OCI-LY1 (cell line): Measurements from ENCODE around the gene L3MBTL4.

ENCODE experiments used
- H2AFZ ChIP-seq: fragments of 200-600 bp; sonication (generic), shearing (Covaris generic); 2 replicates; pipeline ENCODE4 v1.6.0; 2014; ENCODE audit warnings: antibody characterized with exemption, mild to moderate bottlenecking, low read length
- H3F3A ChIP-seq: fragments of 200-600 bp; sonication (generic), shearing (Covaris generic); 2 replicates; pipeline ENCODE4 v1.6.0; 2014; ENCODE audit warnings: mild to moderate bottlenecking, antibody characterized with exemption, low read length, moderate library complexity; ENCODE audit not compliant: insufficient read depth
- H3K27ac ChIP-seq: fragments of 200-600 bp; sonication (generic); 2 replicates; pipeline ENCODE4 v1.5.1; 2014; ENCODE audit warnings: low read length, mixed run types, mild to moderate bottlenecking, low read depth; ENCODE audit not compliant: poor library complexity, severe bottlenecking
- H3K27me3 ChIP-seq: fragments of 200-600 bp; sonication (generic); 2 replicates; pipeline ENCODE4 v1.6.0; 2014; ENCODE audit warnings: antibody characterized with exemption, mild to moderate bottlenecking, low read length, moderate library complexity; ENCODE audit not compliant: insufficient read depth
- H3K36me3 ChIP-seq: fragments of 200-600 bp; sonication (generic); 2 replicates; pipeline ENCODE4 v1.6.1; 2014; ENCODE audit warnings: mild to moderate bottlenecking, antibody characterized with exemption, low read length, moderate library complexity, mixed read lengths; ENCODE audit not compliant: insufficient read depth
- H3K4me1 ChIP-seq: fragments of 200-600 bp; sonication (generic); 2 replicates; pipeline ENCODE4 v1.5.1; 2014; ENCODE audit warnings: mild to moderate bottlenecking, low read length, moderate library complexity; ENCODE audit not compliant: insufficient read depth, severe bottlenecking
- H3K4me2 ChIP-seq: fragments of 200-600 bp; sonication (generic), shearing (Covaris generic); 2 replicates; pipeline ENCODE4 v1.6.1; 2014; ENCODE audit warnings: low read length
- H3K4me3 ChIP-seq: fragments of 200-600 bp; sonication (generic); 2 replicates; pipeline ENCODE4 v1.5.1; 2014; ENCODE audit warnings: low read length, low read depth, mild to moderate bottlenecking, mixed read lengths; ENCODE audit not compliant: poor library complexity, severe bottlenecking
- H3K79me2 ChIP-seq: fragments of 200-600 bp; shearing (Covaris generic); 2 replicates; pipeline ENCODE4 v1.6.1; 2016; ENCODE audit warnings: mixed run types, low read length, mixed read lengths; ENCODE audit not compliant: insufficient read depth
- H3K9ac ChIP-seq: fragments of 200-600 bp; sonication (generic), shearing (Covaris generic); 2 replicates; pipeline ENCODE4 v1.6.1; 2014; ENCODE audit warnings: mild to moderate bottlenecking, low read length, mixed read lengths
- H3K9me2 ChIP-seq: fragments of 200-600 bp; sonication (generic), shearing (Covaris generic); 2 replicates; pipeline ENCODE4 v1.6.1; 2014; ENCODE audit warnings: low read depth, mild to moderate bottlenecking, low read length, mixed read lengths
- H3K9me3 ChIP-seq: fragments of 200-600 bp; shearing (Covaris generic); 2 replicates; pipeline ENCODE4 v1.6.1; 2014; ENCODE audit warnings: low read length, mixed read lengths
- H4K20me1 ChIP-seq: fragments of 200-600 bp; sonication (generic), shearing (Covaris generic); 2 replicates; pipeline ENCODE4 v1.6.0; 2016; ENCODE audit warnings: mild to moderate bottlenecking, low read length; ENCODE audit not compliant: insufficient read depth
- CTCF ChIP-seq: fragments of 200-600 bp; sonication (generic), shearing (Covaris generic); IDR thresholded peaks from 2 replicates; pipeline ENCODE4 v1.5.1; 2017; ENCODE audit warnings: mild to moderate bottlenecking, antibody characterized with exemption, low read length, moderate library complexity, mixed read lengths
- EZH2 ChIP-seq: fragments of 200-600 bp; sonication (generic), shearing (Covaris generic); IDR thresholded peaks from 2 replicates; pipeline ENCODE4 v1.8.0; 2017; ENCODE audit warnings: borderline replicate concordance, mixed run types, mild to moderate bottlenecking, antibody characterized with exemption, low read length, moderate library complexity, mixed read lengths

The L3MBTL4 gene

DNA sequence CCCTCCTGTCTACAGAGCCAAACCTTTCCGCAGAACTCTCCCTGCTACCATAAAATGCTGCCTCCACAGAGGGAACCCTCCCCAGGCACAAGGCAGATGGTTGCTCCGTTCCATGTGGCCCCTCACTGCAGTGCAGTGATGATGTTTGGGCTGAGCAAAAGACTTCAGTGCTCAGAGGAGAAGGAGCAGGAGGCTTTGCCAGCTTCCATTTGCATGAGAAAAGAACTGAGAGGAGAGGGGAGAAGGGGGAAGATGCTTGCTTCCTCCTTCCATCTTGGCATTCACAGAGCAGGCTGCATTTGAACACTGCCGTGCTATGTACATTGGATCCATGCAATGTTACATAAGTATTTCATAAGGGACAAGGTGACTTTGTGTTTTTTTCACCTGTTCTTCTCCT is 472.8 kb downstream of the L3MBTL4 start:
- no peak overlapping the region for H3K4me3 ChIP-seq
- H3K9me3 ChIP-seq, result no peaks in the 10 kb centered on the region
- H3K27ac ChIP-seq, result no peak overlapping the region
- no peak overlapping the region for H3K4me2 ChIP-seq
- no peaks in the 10 kb centered on the region for H3K4me1 ChIP-seq
- no peaks in the 10 kb centered on the region for H3K36me3 ChIP-seq
- no peaks in the 10 kb centered on the region for H3F3A ChIP-seq
- TF ChIP-seq CTCF (no peak), EZH2 (no peak)
- no peaks in the 10 kb centered on the region for H3K79me2 ChIP-seq
- no peaks in the 10 kb centered on the region for H4K20me1 ChIP-seq
- H3K9ac ChIP-seq, result no peak overlapping the region
- no peak overlapping the region for H2AFZ ChIP-seq
- H3K27me3 ChIP-seq, result no peaks in the 10 kb centered on the region
- H3K9me2 ChIP-seq, result no peaks in the 10 kb centered on the region

DNA sequence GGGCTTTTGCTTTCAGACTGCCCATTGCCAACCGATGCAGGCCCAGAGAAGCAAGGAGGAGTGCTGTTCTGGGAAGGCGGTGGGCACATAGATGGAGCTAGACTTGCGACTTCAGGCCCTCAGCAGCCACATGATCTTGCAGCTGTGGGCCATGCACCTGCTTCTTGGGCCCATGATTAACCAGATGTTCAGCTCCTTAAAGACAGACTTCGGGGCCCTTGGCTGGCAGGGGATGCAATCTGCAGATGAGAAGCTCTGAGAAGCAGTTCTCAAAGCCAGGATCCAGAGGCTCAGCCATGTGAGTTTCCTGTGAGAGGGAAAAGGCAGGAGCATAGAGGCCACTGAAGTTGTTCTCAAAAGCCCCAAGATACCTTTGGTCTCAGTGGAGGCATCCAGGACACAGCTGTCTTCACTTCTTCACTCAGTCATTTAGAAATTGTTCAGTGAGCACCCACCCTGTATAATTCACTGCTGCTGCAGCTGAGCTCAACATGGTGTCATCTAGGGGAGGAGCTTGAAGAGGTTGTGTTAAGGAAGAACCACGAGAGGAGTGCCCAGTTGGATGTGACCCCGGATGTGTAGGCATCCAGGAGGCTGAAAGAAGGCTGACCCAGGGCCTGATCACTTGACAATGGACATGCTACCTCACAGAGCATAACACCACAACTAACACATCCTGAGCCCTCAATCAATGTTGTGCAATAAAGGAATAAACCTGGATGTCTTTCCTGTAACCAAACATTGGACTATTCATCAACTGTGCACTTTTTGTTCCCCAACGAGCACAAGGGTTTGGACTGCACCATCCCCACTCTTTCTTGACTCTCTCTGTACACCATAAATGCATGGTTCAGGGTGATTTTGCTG is 474.7 kb downstream of the L3MBTL4 start:
- Histone ChIP-seq H3K9me3 (no peaks in the 10 kb centered on the region), H2AFZ (no peak overlapping the region), H3K79me2 (no peaks in the 10 kb centered on the region), H3K4me1 (no peaks in the 10 kb centered on the region), H3K4me3 (no peak overlapping the region), H3K27ac (no peak overlapping the region), H3K9ac (no peak overlapping the region), H3K27me3 (no peaks in the 10 kb centered on the region), H3K9me2 (no peaks in the 10 kb centered on the region), H3K4me2 (no peak overlapping the region), H3K36me3 (no peaks in the 10 kb centered on the region), H3F3A (no peaks in the 10 kb centered on the region), H4K20me1 (no peaks in the 10 kb centered on the region)
- no peak for TF ChIP-seq CTCF
- no peak for TF ChIP-seq EZH2

- TF ChIP-seq CTCF, result no peak
- TF ChIP-seq EZH2, result no peak
- no peaks in the 10 kb centered on the region for H3K79me2 ChIP-seq
These were observed 476.9 kb downstream of the L3MBTL4 start for GRCh38 chr18:5937795-5938194.

More at GRCh38 chr18:5937795-5938194, 476.9 kb downstream of the L3MBTL4 start:
- Histone ChIP-seq H3K4me1 (no peaks in the 10 kb centered on the region), H3K9ac (no peak overlapping the region), H3K9me2 (no peaks in the 10 kb centered on the region), H2AFZ (no peak overlapping the region), H3K4me2 (no peak overlapping the region), H3K27ac (no peak overlapping the region), H3K36me3 (no peaks in the 10 kb centered on the region), H3K4me3 (no peak overlapping the region), H3K27me3 (no peaks in the 10 kb centered on the region), H4K20me1 (no peaks in the 10 kb centered on the region), H3F3A (no peaks in the 10 kb centered on the region), H3K9me3 (no peaks in the 10 kb centered on the region)
